ENCODE data around the gene LGALS1.

DNA sequence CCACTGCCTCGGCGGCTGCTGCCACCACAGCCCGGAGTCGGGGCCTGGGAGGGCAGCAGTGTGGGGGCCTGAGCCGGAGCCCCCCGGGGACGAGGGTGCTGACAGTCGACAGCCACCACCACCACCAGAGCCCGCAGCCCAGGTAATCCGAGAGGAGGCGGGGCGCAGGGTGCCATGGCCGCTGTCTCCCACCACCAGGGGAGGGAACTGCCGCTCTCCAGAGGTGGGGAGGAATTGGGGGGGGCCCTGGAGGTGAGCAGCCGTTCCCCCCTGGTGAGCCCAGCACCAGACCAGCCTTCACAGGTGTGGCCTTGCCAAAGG is 34.0 kb downstream of the LGALS1 start:
- TF ChIP-seq, protein P1, sequence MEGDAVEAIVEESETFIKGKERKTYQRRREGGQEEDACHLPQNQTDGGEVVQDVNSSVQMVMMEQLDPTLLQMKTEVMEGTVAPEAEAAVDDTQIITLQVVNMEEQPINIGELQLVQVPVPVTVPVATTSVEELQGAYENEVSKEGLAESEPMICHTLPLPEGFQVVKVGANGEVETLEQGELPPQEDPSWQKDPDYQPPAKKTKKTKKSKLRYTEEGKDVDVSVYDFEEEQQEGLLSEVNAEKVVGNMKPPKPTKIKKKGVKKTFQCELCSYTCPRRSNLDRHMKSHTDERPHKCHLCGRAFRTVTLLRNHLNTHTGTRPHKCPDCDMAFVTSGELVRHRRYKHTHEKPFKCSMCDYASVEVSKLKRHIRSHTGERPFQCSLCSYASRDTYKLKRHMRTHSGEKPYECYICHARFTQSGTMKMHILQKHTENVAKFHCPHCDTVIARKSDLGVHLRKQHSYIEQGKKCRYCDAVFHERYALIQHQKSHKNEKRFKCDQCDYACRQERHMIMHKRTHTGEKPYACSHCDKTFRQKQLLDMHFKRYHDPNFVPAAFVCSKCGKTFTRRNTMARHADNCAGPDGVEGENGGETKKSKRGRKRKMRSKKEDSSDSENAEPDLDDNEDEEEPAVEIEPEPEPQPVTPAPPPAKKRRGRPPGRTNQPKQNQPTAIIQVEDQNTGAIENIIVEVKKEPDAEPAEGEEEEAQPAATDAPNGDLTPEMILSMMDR (IDR thresholded peaks at IDR 0.05), result no peak
- no peak for TF ChIP-seq POLR2A (IDR thresholded peaks at IDR 0.05)

All from lower leg skin (tissue), 3 donors.